ENCODE results near the gene RRAGC.

- TF ChIP-seq TP53 (CRISPR knock-in tag; IDR thresholded peaks at IDR 0.05) (no peak), ZNF138 (CRISPR knock-in tag; conservative IDR thresholded peaks at IDR 0.05) (no peak), CTCF (IDR thresholded peaks at IDR 0.05) (0 out of 2 replicates have a peak, but pooled peaks have one; percentile 12), MAX (CRISPR knock-in tag; IDR thresholded peaks at IDR 0.05) (peak; percentile 69; the same call in 1 of the 2 replicates), NR3C1 (CRISPR knock-in tag; conservative IDR thresholded peaks at IDR 0.05; ENCODE audit: low read depth) (no peak), ZNF232 (CRISPR knock-in tag; IDR thresholded peaks at IDR 0.05) (0 out of 2 replicates have a peak, but pooled peaks have one; percentile 17), USF1 (CRISPR knock-in tag; IDR thresholded peaks at IDR 0.05) (0 out of 2 replicates have a peak, but pooled peaks have one; percentile 29), TCF7 (CRISPR knock-in tag; IDR thresholded peaks at IDR 0.05; ENCODE audit: low read depth) (no peak), FOXP4 (CRISPR knock-in tag; IDR thresholded peaks at IDR 0.05) (0 out of 2 replicates have a peak, but pooled peaks have one; percentile 53), ESRRA (CRISPR knock-in tag; IDR thresholded peaks at IDR 0.05; ENCODE audit: borderline replicate concordance) (no peak), ELF4 (CRISPR knock-in tag; IDR thresholded peaks at IDR 0.05; ENCODE audit: low read depth) (no peak), FOXK1 (CRISPR knock-in tag; IDR thresholded peaks at IDR 0.05) (peak; percentile 69; the same call in 1 of the 2 replicates), CBFB (CRISPR knock-in tag; IDR thresholded peaks at IDR 0.05; ENCODE audit: low read depth) (no peak)
Observed at GRCh38 chr1:38873027-38873969, 13.7 kb upstream of the RRAGC start, which contains the start of gene MYCBP.
